Epithelial cell of alveolus of lung (primary cell): ENCODE measurements around the gene CEBPE. TPM values are rescaled to one million over a fixed set of nuclear protein-coding genes. Genes with fewer than 3 reads are reported as not detected.

Experiments
- total RNA-seq: library from RNA; depleted of rRNA; stranded (reverse); fragments of >200 nt; gene quantifications from 2 replicates; pipeline ENCODE4 v1.2.1, GENCODE V29; 2015

CEBPE gene
- not detected in 2 replicates for total RNA-seq

DNA sequence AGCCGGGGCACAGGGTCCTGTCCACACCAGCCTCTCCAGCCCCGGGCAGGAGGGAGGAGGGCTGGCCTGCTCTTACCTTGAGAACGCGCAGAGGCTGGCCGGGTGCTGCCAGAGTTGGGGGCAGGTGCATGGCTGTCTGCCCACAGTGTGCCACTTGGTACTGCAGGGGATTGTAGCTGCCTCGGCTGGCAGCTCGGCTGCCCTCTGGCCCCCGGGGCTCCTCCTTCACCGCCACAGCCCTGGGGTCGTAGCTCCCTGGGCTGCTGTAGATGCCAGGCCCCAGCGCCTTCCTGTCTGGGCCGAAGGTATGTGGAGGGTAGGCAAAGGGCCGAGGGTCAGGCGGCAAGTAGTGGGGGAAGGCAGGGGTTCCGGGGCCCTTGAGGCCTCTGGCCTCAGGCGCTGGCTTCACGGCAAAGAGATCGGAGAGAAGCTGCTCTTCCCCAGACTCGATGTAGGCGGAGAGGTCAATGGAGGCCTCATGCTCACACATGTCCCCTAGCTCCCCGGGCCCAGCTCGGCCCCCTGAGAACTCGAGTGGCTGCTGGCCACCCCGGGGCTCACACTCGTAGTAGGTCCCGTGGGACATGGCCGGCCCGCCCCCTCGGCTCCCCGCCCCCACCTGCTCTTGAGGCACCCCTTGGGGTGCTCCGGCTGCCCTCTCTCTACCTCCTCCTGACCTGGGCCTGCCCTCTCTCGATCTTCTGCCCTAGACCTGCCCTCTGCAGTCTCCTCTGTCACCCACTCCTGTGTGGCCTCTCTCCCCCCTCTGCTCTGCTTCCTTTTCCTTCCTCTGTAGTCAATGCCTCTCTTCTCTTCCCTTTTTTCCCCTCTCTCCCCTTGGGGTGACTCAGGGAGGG, at the start of gene CEBPE:
Gene CEBPE, minus strand, starts transcription at position 750 of the 857 bp plus-strand sequence. Its CDS starts 164 bp downstream, at position 586.

DNA sequence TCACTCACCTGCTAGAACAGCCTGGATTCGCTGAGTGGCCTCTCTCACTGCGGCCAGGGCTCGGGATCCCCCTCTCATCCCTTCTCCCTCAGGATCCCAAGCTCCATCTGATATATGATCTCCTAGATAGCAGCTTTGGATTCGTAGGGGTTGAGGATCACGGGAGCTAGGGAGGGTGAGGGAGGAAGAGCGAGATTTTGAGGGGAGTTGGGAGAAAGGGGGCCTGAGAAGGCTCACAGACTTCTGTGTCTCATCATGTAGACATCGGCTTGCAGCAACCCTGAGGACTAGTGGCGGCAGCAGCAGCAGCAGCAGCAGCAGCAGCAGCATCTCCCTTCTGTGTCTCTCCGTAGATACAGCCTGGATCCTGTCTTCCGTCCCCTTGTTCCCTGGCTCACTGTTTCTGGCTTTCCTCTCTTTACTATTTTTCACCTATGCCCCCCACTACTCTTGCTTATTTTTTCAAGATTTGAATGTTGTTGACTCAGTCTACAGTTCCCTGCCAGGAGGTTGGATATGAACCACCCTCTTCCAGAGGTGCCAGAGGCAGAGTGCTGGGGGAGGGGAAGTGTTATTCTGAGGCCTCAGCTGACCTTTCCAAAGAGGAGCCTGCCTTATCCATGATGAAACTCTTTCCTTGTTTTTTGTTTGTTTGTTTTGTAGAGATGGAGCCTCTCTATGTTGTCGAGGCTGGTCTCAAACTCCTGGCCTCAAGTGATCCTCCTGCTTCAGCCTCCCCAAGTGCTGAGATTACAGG, 14.3 kb downstream of the CEBPE start, which contains the start of gene CIROP:
Gene CIROP, minus strand, starts transcription at position 399 of the 757 bp plus-strand sequence. Its CDS starts 69 bp downstream, at position 330.

DNA sequence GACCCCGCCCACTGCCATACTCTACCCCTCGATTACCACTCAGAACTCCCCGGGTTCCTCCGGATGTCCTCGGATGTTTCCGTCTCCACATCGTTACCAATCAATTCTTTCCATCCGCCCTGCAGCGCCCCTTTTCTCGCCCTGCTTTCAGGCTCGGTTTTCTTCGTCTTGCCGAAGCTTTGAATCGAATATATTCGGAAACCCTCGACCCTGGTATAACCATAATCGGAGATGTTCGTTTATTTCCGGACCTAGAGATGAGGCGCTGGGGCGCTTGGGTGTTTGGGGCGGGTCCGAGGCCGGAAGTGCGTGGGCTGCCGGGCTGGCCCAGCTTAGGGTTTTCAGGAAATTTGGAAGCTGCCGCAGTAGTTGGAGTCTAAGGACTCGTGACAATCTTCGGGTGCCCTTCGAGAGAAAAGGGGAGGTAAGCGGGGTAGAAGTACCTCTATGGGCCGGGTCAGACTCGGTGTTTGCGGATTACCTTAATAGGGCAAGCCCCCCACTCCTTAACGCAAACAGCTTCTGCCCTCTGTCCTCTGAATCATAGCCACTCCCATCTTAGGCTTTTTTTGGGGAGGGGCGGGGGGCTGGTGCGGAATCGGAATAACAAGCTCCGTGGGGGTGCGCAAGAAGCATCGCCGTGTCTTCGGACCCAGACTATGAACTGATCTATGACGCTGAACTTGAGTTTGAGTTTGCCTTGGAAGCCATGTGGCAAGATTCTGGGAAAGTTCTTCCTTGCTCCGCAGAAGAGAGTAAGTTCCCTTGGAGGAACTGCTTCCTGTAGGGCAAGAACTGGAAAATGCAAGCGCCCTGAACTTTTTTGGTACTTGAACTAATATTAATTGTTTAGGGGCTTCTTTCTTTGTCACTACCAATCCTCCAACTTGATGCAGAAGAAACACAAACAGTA, 23.6 kb downstream of the CEBPE start, which contains the start of gene C14orf119:
Gene C14orf119, plus strand, starts transcription at position 310 of the 913 bp plus-strand sequence. CDS start 2,154 bp downstream, outside the sequence.

DNA sequence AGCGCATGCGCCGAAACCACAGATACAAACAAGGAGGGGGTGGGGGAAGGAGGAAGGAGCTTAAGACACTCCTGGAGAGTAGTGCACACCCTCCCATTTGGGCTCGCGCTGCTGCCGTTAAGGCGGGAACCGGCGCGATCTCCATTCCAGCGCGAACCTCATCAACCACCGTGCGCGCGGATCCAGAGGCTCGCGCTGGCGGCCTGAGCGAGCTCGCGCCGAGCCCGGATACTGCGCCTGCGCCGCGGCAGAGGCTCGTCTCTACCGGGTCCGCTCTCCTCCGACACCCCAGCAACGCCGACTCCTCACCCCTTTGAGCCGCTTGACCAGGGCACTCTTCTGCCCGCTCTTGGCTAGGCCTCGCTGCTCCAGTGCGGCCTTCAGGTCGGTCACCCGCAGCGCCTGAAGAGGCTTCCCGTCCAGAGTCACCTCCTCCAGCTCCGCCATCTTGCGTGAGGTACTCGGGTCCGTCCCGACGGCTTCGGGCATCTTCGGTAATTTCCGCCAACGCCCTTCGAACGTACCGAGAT, 24.3 kb downstream of the CEBPE start, which contains the start of gene ACIN1:
Gene ACIN1, minus strand, starts transcription at position 471 of the 530 bp plus-strand sequence. Its CDS starts 24 bp downstream, at position 447.

Other genes with a start within 250 kb of the CEBPE start
- gene LRP10, start 247.5 kb downstream of the CEBPE start, total RNA-seq = 97.6 and 109 TPM in 2 replicates
- 0.32 and 0.39 TPM in 2 replicates for gene REM2, start 236.0 kb downstream of the CEBPE start, total RNA-seq
- 55.1 and 71.5 TPM in 2 replicates for gene RBM23, start 200.1 kb downstream of the CEBPE start, total RNA-seq
- gene PRMT5, start 189.9 kb downstream of the CEBPE start, total RNA-seq = 54.9 and 84.9 TPM in 2 replicates
- gene HAUS4, start 162.2 kb downstream of the CEBPE start, total RNA-seq = 52.2 and 55.6 TPM in 2 replicates
- 17.0 and 22.6 TPM in 2 replicates for gene AJUBA, start 136.7 kb downstream of the CEBPE start, total RNA-seq
- gene C14orf93, start 109.1 kb downstream of the CEBPE start, total RNA-seq = 9.8 and 13.2 TPM in 2 replicates
- gene PSMB5, start 84.4 kb downstream of the CEBPE start, total RNA-seq = 234 and 386 TPM in 2 replicates
- not detected in 2 replicates for gene PSMB11, start 77.0 kb downstream of the CEBPE start, total RNA-seq
- gene CDH24, start 61.7 kb downstream of the CEBPE start, total RNA-seq = 5.8 and 12.5 TPM in 2 replicates
- gene ACIN1, start 24.1 kb downstream of the CEBPE start, total RNA-seq = 53.3 and 99.1 TPM in 2 replicates
- 53.2 and 53.3 TPM in 2 replicates for gene C14orf119, start 23.8 kb downstream of the CEBPE start, total RNA-seq
- 0.88 TPM in 1 of 2 replicates, not detected in the other for gene CIROP, start 14.3 kb downstream of the CEBPE start, total RNA-seq
- 0.26 and 4.6 TPM in 2 replicates for gene SLC7A8, start 64.4 kb upstream of the CEBPE start, total RNA-seq
- gene RNF212B, start 118.7 kb upstream of the CEBPE start, total RNA-seq = not detected in 2 replicates
- 9.1 and 16.4 TPM in 2 replicates for gene HOMEZ, start 166.9 kb upstream of the CEBPE start, total RNA-seq
- gene PPP1R3E, start 183.6 kb upstream of the CEBPE start, total RNA-seq = 1.6 and 4.7 TPM in 2 replicates
- gene BCL2L2, start 187.6 kb upstream of the CEBPE start, total RNA-seq = 12.0 and 18.4 TPM in 2 replicates
- gene PABPN1, start 202.2 kb upstream of the CEBPE start, total RNA-seq = 40.2 and 60.3 TPM in 2 replicates
- gene SLC22A17, start 233.6 kb upstream of the CEBPE start, total RNA-seq = 34.6 and 59.7 TPM in 2 replicates
- gene EFS, start 245.9 kb upstream of the CEBPE start, total RNA-seq = 21.6 and 34.2 TPM in 2 replicates